GM10248 (cell line): ENCODE measurements around the gene OSBPL6.

ENCODE experiments used
- CTCF ChIA-PET: fragments of 300-600 bp; sonication (Branson Sonifier 250); formaldehyde crosslinking; extraction: SDS; loops from one replicate; lab custom pipeline; 2021; ENCODE audit warnings: antibody characterized with exemption; lab: Yijun Ruan, JAX
- POLR2A ChIA-PET: fragments of 350-650 bp; sonication (Branson Sonifier 250); formaldehyde crosslinking; extraction: SDS; loops from one replicate; lab custom pipeline; 2020; ENCODE audit warnings: antibody characterized with exemption; lab: Yijun Ruan, JAX
- DNase-seq: peaks from one replicate; pipeline ENCODE4 v3.0.0; 2012; ENCODE audit errors: extremely low spot score
- CTCF ChIP-seq: IDR thresholded peaks from 2 replicates; pipeline ENCODE4 v1.5.1; 2012; ENCODE audit warnings: mild to moderate bottlenecking, low read depth; ENCODE audit errors: extremely low read depth, missing control alignments, control extremely low read depth

Gene OSBPL6

DNA sequence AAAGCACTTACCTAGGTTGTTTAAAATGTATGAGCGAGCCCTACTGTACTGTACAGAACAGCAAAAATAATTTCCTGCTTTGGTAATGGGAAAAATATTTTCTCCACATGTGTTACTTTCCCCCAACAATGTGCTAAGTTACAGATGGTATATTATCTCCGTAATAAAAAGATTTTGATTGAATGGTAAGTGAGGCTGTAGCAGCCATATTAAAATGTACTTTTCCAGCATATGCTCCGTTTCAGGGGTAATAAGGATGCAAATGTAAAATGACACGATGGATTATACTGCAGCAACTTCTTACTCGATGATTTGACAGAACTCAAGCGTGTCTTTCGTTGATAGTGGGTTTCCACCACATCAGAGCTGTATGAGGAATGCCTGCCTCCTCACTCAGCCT is 50.5 kb downstream of the OSBPL6 start:
- ChIA-PET POLR2A (no interaction called here), CTCF (no interaction called here)
- no peak for TF ChIP-seq CTCF
- no peak for DNase-seq

GRCh38 chr2:178246696-178247095 is 52.4 kb downstream of the OSBPL6 start:
- POLR2A ChIA-PET, result no interaction called here
- CTCF ChIA-PET, result interaction anchor here (0.9 to 1.9 kb wide), 4 partner anchors 9 to 51 kb away, joined by 3 to 8 read pairs (median 4); no protein-coding TSS in a partner anchor
- no peak for DNase-seq
- TF ChIP-seq CTCF, result no peak

DNA sequence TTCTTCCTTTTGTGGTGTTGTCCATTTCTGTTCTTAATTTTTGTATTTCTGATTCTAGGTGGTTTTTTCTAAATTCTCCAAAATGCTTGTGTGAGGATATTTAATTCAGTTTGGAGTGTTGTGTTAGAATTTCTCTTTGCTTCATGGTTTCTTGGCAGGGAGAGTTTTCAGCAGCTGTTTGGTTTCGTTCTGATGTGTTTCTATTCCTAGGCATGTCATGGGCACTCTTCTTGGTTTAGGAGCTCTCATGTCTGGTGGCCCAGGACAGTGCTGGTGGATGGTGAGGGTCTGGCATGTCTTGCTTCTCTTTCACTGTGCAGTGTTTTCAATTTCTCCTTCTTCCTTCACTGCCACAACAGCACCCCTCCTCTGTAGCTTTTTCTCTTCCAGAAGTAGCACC is 52.9 kb downstream of the OSBPL6 start:
- ChIA-PET CTCF (interaction anchor here (0.9 to 1.9 kb wide), 4 partner anchors 9 to 181 kb away, joined by 3 to 8 read pairs (median 4); no protein-coding TSS in a partner anchor), POLR2A (no interaction called here)
- no peak for TF ChIP-seq CTCF
- no peak for DNase-seq

DNA sequence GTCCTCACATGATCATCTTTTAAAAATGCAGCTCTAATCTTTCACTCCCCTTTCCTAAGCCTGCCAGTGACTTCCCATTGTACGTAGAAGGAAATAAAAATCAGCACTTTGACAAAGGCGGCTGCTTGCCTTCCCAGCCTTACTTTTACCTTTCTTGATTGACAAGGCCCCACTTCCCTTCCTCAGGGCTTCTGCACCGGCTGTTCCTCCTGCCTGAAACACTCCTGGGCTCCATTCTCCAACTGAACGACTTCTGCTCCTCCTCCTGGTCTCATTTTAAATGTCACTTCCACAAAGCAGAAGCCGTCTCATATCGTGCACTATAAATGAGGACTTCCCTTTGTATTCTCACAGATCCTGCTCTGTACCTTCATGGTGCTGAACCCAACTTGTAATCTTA is 56.1 kb downstream of the OSBPL6 start:
- no peak for DNase-seq
- ChIA-PET POLR2A (no interaction called here), CTCF (no interaction called here)
- TF ChIP-seq CTCF, result no peak

GRCh38 chr2:178251151-178251955 is 57.0 kb downstream of the OSBPL6 start:
- no peak for DNase-seq
- ChIA-PET POLR2A (no interaction called here), CTCF (interaction anchor here (0.7 kb wide), 1 partner anchor 56 kb away, joined by 3 read pairs; no protein-coding TSS in a partner anchor)
- no peak for TF ChIP-seq CTCF

DNA sequence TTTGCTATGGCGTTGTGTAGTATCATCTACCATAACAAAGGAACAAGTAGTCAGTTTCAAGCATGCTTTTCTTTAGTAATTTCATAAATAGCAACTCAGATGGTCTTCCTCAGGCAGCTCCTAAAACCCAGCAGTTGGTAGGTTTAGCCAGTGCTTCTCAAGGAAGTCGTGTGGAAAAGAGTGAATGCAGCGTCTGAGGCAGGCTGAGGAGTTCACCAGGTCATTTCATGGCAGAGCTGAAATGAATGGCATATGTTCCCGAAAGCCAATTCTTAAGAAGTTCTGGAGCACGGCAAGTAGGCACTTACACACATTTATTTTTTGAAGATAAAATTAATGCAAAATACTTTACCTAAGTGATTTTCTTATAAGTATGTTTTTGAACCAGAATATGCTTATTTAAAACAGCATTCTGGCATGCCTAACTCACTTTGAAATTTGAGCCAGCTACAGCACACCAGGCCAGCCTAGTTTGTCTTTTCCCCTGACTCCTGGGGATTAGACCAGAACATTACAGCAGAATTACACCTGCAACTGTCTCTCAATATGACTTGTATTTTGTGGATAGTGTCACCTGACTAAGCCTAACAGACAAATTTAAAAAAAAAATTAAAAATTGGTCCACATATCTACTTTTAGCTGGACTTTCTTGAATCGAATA is 62.2 kb downstream of the OSBPL6 start:
- DNase-seq, result no peak
- POLR2A ChIA-PET, result no interaction called here
- TF ChIP-seq CTCF, result no peak
- CTCF ChIA-PET, result interaction anchor here (1.4 to 2.2 kb wide), 5 partner anchors 9 to 158 kb away, joined by 3 to 8 read pairs (median 6); no protein-coding TSS in a partner anchor
